Neuronal stem cell (in vitro differentiated cells): ENCODE measurements around the gene TET3.

ENCODE experiments used
- DNase-seq: peaks from one replicate; pipeline ENCODE4 v3.0.0-alpha.2; 2013; ENCODE audit warnings: low spot score
- H2AFZ ChIP-seq: one replicate; pipeline ENCODE4 v1.6.1; 2013; ENCODE audit warnings: mild to moderate bottlenecking, low read length, inconsistent platforms
- H2AK5ac ChIP-seq: 2 replicates; pipeline ENCODE4 v1.6.1; 2013; ENCODE audit warnings: low read depth, mild to moderate bottlenecking, inconsistent platforms, low read length, moderate library complexity, mixed read lengths
- H2BK120ac ChIP-seq: 2 replicates; pipeline ENCODE4 v1.6.1; 2013; ENCODE audit warnings: low read depth, mild to moderate bottlenecking, inconsistent platforms, low read length, moderate library complexity, mixed read lengths
- H2BK12ac ChIP-seq: one replicate; pipeline ENCODE4 v1.6.1; 2013; ENCODE audit warnings: low read length, inconsistent platforms
- H2BK15ac ChIP-seq: 2 replicates; pipeline ENCODE4 v1.6.1; 2013; ENCODE audit warnings: mild to moderate bottlenecking, low read length, inconsistent platforms, mixed read lengths
- H2BK5ac ChIP-seq: one replicate; pipeline ENCODE4 v1.6.1; 2013; ENCODE audit warnings: inconsistent platforms, mild to moderate bottlenecking, low read length, moderate library complexity
- H3K14ac ChIP-seq: one replicate; pipeline ENCODE4 v1.6.1; 2013; ENCODE audit warnings: low read length, inconsistent platforms
- H3K18ac ChIP-seq: 2 replicates; pipeline ENCODE4 v1.6.1; 2013; ENCODE audit warnings: low read length, inconsistent platforms
- H3K23ac ChIP-seq: 2 replicates; pipeline ENCODE4 v1.6.1; 2013; ENCODE audit warnings: low read depth, mild to moderate bottlenecking, mixed read lengths, low read length, inconsistent platforms; ENCODE audit not compliant: poor library complexity
- H3K27ac ChIP-seq: replicated peaks from 3 replicates; pipeline ENCODE4 v1.5.1; 2013; ENCODE audit warnings: low read length, inconsistent platforms
- H3K27me3 ChIP-seq, 3 experiments: 2 replicates each; pipeline ENCODE4 v1.6.1; 2013; ENCODE audit warnings: low read length in 3 of 3, mild to moderate bottlenecking in 2 of 3, inconsistent platforms in 1 of 3, low read depth in 1 of 3, mixed read lengths in 1 of 3, moderate library complexity in 1 of 3; ENCODE audit not compliant: control insufficient read depth in 3 of 3, insufficient read depth in 3 of 3
- H3K36me3 ChIP-seq, 2 donors: replicated peaks in 1 of 2; 2 replicates each; pipeline ENCODE4 v1.6.1; 2013; ENCODE audit warnings: low read length in 2 of 2; ENCODE audit not compliant: control insufficient read depth in 2 of 2, insufficient read depth in 2 of 2
- H3K4ac ChIP-seq: 2 replicates; pipeline ENCODE4 v1.6.1; 2013; ENCODE audit warnings: inconsistent platforms, mild to moderate bottlenecking, low read length, moderate library complexity
- H3K4me1 ChIP-seq, 2 donors: 1 replicate in 1 of 2; 2 replicates in 1 of 2; pipeline ENCODE4 v1.6.1; 2013; ENCODE audit warnings: low read length in 2 of 2, low read depth in 1 of 2; ENCODE audit not compliant: control insufficient read depth in 2 of 2, insufficient read depth in 1 of 2
- H3K4me2 ChIP-seq: one replicate; pipeline ENCODE4 v1.6.1; 2013; ENCODE audit warnings: mild to moderate bottlenecking, low read length, inconsistent platforms; ENCODE audit not compliant: insufficient read depth, poor library complexity, severe bottlenecking
- H3K4me3 ChIP-seq, 2 donors: 2 replicates each; pipeline ENCODE4 v1.5.1; 2013; ENCODE audit warnings: low read length in 2 of 2, mild to moderate bottlenecking in 2 of 2, inconsistent platforms in 1 of 2, moderate library complexity in 1 of 2
- H3K79me1 ChIP-seq: one replicate; pipeline ENCODE4 v1.6.1; 2013; ENCODE audit warnings: low read depth, mild to moderate bottlenecking, inconsistent platforms, low read length, moderate library complexity
- H3K9ac ChIP-seq: one replicate; pipeline ENCODE4 v1.6.1; 2013; ENCODE audit warnings: mild to moderate bottlenecking, low read depth, low read length, inconsistent platforms; ENCODE audit not compliant: poor library complexity
- H3K9me3 ChIP-seq, 2 donors: replicated peaks in 1 of 2; 2 replicates each; pipeline versions ENCODE3 to v1.6.1; 2013; ENCODE audit warnings: low read length in 2 of 2, mild to moderate bottlenecking in 2 of 2, inconsistent platforms in 1 of 2, low read depth in 1 of 2, mixed read lengths in 1 of 2, moderate library complexity in 1 of 2; ENCODE audit not compliant: control insufficient read depth in 2 of 2, insufficient read depth in 1 of 2
- H4K8ac ChIP-seq: one replicate; pipeline ENCODE4 v1.6.1; 2013; ENCODE audit warnings: low read depth, mild to moderate bottlenecking, inconsistent platforms, low read length, moderate library complexity
- H4K91ac ChIP-seq: one replicate; pipeline ENCODE4 v1.6.1; 2013; ENCODE audit warnings: low read length, low read depth, mild to moderate bottlenecking, inconsistent platforms; ENCODE audit not compliant: poor library complexity
- WGBS, 2 donors: extraction: QIAGEN DNeasy Blood & Tissue Kit; methylation state at CpG; one replicate each; pipeline ENCODE4 v1.1.7; 2013; ENCODE audit warnings: missing lambda C conversion rate in 2 of 2, mixed read lengths in 1 of 2; ENCODE audit not compliant: insufficient read length in 2 of 2, insufficient replicate concordance in 1 of 2; ENCODE audit errors: extremely low coverage in 2 of 2; 5-methylcytosine and 5-hydroxymethylcytosine counted together

The TET3 gene

GRCh38 chr2:74001121-74001520, 16.4 kb downstream of the TET3 start:
- Histone ChIP-seq H3K23ac (no peak overlapping the region), H3K14ac (no peak overlapping the region), H3K9ac (no peak overlapping the region), H3K79me1 (peaks cover 6% of the 10 kb centered on the region), H2AFZ (no peak overlapping the region), H3K9me3 (no peaks in the 10 kb centered on the region), H3K4me2 (no peak overlapping the region), H2BK15ac (peak overlapping the region; percentile 81), H3K27me3 (peaks cover 0 to 19% (median 0%) of the 10 kb centered on the region in 3 experiments), H2BK120ac (no peak overlapping the region), H3K36me3 (peaks cover 0 to 21% of the 10 kb centered on the region in 2 donors), H2BK5ac (no peak overlapping the region), H2BK12ac (no peak overlapping the region), H3K4ac (no peak overlapping the region), H4K8ac (no peak overlapping the region), H3K18ac (peak overlapping the region; percentile 22), H3K27ac (no peak overlapping the region), H2AK5ac (no peak overlapping the region), H3K4me3 (no peak overlapping the region), H4K91ac (no peak overlapping the region), H3K4me1 (peaks cover 47 to 60% of the 10 kb centered on the region in 2 donors)
- DNase-seq = no peak
- WGBS, 2 donors = no CpG with 5 or more reads among the region's 4 CpGs

- peak overlapping the region; percentile 81 for H2BK15ac ChIP-seq
- H2AK5ac ChIP-seq = peak overlapping the region; percentile 82
- no CpG with 5 or more reads among the region's 24 CpGs for WGBS, 2 donors
- no peaks in the 10 kb centered on the region for H3K9me3 ChIP-seq
- H3K9ac ChIP-seq = peak overlapping the region; percentile 60
- H3K4me2 ChIP-seq = peak overlapping the region; percentile 72
- peak overlapping the region; percentile 26 for H2AFZ ChIP-seq
- H2BK120ac ChIP-seq = no peak overlapping the region
- peak overlapping the region; percentile 71 to 77 for H3K4me3 ChIP-seq
- DNase-seq = no peak
- no peak overlapping the region for H4K91ac ChIP-seq
- no peak overlapping the region for H3K23ac ChIP-seq
- H3K18ac ChIP-seq = peak overlapping the region; percentile 83
- H2BK5ac ChIP-seq = peak overlapping the region; percentile 30
- H3K27ac ChIP-seq = no peak overlapping the region
- peaks cover 50 to 66% of the 10 kb centered on the region in 2 donors for H3K4me1 ChIP-seq
- peaks cover 0 to 24% (median 0%) of the 10 kb centered on the region in 3 experiments for H3K27me3 ChIP-seq
- peaks cover 6% of the 10 kb centered on the region for H3K79me1 ChIP-seq
- no peak overlapping the region for H2BK12ac ChIP-seq
- no peak overlapping the region for H4K8ac ChIP-seq
- peaks cover 0 to 29% of the 10 kb centered on the region in 2 donors for H3K36me3 ChIP-seq
- H3K14ac ChIP-seq = no peak overlapping the region
- no peak overlapping the region for H3K4ac ChIP-seq
These were observed 17.2 kb downstream of the TET3 start for GRCh38 chr2:74001781-74002504.

- no peak overlapping the region for H4K8ac ChIP-seq
- no CpG with 5 or more reads among the region's 68 CpGs for WGBS, 2 donors
- H3K4me1 ChIP-seq = peaks cover 55 to 64% of the 10 kb centered on the region in 2 donors
- no peaks in the 10 kb centered on the region for H3K9me3 ChIP-seq
- H3K14ac ChIP-seq = no peak overlapping the region
- H3K4ac ChIP-seq = no peak overlapping the region
- H3K27me3 ChIP-seq = peaks cover 0 to 32% (median 0%) of the 10 kb centered on the region in 3 experiments
- H3K18ac ChIP-seq = peak overlapping the region; percentile 98
- peaks cover 0 to 37% of the 10 kb centered on the region in 2 donors for H3K36me3 ChIP-seq
- H3K9ac ChIP-seq = peak overlapping the region; percentile 70
- peak overlapping the region; percentile 88 for H2BK120ac ChIP-seq
- H2AK5ac ChIP-seq = peak overlapping the region; percentile 58
- H3K79me1 ChIP-seq = peaks cover 4% of the 10 kb centered on the region
- peak; percentile 87 for DNase-seq
- H3K4me2 ChIP-seq = peak overlapping the region; percentile 88
- H2BK5ac ChIP-seq = peak overlapping the region; percentile 93
- H3K27ac ChIP-seq = peak overlapping the region; percentile 95
- peak overlapping the region; percentile 79 for H2BK15ac ChIP-seq
- peak overlapping the region; percentile 71 to 84 for H3K4me3 ChIP-seq
- no peak overlapping the region for H2BK12ac ChIP-seq
- H4K91ac ChIP-seq = no peak overlapping the region
- H2AFZ ChIP-seq = peak overlapping the region; percentile 79
- peak overlapping the region; percentile 23 for H3K23ac ChIP-seq
These were observed 18.1 kb downstream of the TET3 start for GRCh38 chr2:74002505-74003421.
